ENCODE results near the gene LARGE1.

DNA sequence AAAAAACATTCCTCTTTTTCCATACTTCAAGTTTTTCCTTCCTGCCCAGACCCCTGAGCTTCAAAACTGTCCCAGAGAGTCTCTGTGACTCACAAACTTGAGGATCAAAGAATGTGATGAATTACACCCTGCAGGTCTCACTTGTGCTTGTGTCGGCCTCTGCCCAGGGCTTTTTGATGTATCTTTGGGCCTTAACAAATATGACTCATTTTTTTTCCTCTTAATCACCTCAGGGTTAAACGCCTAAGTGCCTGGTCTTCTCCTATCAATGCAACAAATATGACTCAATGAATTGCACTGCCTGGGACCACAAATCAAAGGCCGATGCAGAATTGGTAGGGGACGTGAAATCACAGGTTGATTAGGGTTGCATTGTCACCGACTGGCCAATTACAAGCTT lies 267.7 kb downstream of the LARGE1 start:
- TF ChIP-seq, protein P1, sequence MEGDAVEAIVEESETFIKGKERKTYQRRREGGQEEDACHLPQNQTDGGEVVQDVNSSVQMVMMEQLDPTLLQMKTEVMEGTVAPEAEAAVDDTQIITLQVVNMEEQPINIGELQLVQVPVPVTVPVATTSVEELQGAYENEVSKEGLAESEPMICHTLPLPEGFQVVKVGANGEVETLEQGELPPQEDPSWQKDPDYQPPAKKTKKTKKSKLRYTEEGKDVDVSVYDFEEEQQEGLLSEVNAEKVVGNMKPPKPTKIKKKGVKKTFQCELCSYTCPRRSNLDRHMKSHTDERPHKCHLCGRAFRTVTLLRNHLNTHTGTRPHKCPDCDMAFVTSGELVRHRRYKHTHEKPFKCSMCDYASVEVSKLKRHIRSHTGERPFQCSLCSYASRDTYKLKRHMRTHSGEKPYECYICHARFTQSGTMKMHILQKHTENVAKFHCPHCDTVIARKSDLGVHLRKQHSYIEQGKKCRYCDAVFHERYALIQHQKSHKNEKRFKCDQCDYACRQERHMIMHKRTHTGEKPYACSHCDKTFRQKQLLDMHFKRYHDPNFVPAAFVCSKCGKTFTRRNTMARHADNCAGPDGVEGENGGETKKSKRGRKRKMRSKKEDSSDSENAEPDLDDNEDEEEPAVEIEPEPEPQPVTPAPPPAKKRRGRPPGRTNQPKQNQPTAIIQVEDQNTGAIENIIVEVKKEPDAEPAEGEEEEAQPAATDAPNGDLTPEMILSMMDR (IDR thresholded peaks at IDR 0.05), result no peak
- no peak for TF ChIP-seq POLR2A (IDR thresholded peaks at IDR 0.05)
